Neuron (in vitro differentiated cells): Measurements from ENCODE around the gene GNE.
"Not testable (repeated sequence)": the region's sequence is repeated elsewhere in the genome, so short reads cannot be mapped to it uniquely, and the experiment has no call there.

Experiments used
- H2AFZ ChIP-seq: one replicate; pipeline ENCODE4 v1.6.1; 2013; ENCODE audit warnings: low read depth, mild to moderate bottlenecking, inconsistent platforms, low read length, moderate library complexity
- H3K27me3 ChIP-seq: one replicate; pipeline ENCODE4 v1.6.1; 2013; ENCODE audit warnings: low read length; ENCODE audit not compliant: insufficient read depth
- H3K36me3 ChIP-seq: one replicate; pipeline ENCODE4 v1.6.1; 2013; ENCODE audit warnings: low read length; ENCODE audit not compliant: insufficient read depth
- H3K4me1 ChIP-seq: one replicate; pipeline ENCODE4 v1.6.1; 2013; ENCODE audit warnings: low read length; ENCODE audit not compliant: insufficient read depth
- H3K4me3 ChIP-seq: 2 replicates; pipeline ENCODE4 v1.5.1; 2013; ENCODE audit warnings: mild to moderate bottlenecking, low read length, moderate library complexity
- H3K9me3 ChIP-seq: one replicate; pipeline ENCODE4 v1.6.1; 2013; ENCODE audit warnings: low read length

GNE gene

GRCh38 chr9:36191290-36191645 lies 67.0 kb downstream of the GNE start:
- H3K4me1 ChIP-seq, result peaks cover 23% of the 10 kb centered on the region
- H3K4me3 ChIP-seq, result peak overlapping the region; percentile 63
- no peak overlapping the region for H2AFZ ChIP-seq
- H3K27me3 ChIP-seq, result no peaks in the 10 kb centered on the region
- peaks cover 9% of the 10 kb centered on the region for H3K36me3 ChIP-seq
- H3K9me3 ChIP-seq, result no peaks in the 10 kb centered on the region

GRCh38 chr9:36190388-36191289 lies 67.6 kb downstream of the GNE start, which contains the start of gene CLTA:
Gene CLTA (plus strand): TSS chr9:36190921. CDS start chr9:36191057, 136 bp downstream.
- Histone ChIP-seq H3K4me1 (peaks cover 23% of the 10 kb centered on the region), H3K27me3 (no peaks in the 10 kb centered on the region), H3K36me3 (peaks cover 9% of the 10 kb centered on the region), H3K9me3 (no peaks in the 10 kb centered on the region), H3K4me3 (peak within 1 kb of the TSS; percentile 63), H2AFZ (peak within 1 kb of the TSS; percentile 86)

- no peaks in the 10 kb centered on the region for H3K27me3 ChIP-seq
- peak overlapping the region; percentile 86 for H2AFZ ChIP-seq
- peaks cover 9% of the 10 kb centered on the region for H3K36me3 ChIP-seq
- H3K4me3 ChIP-seq, result peak overlapping the region; percentile 63
- H3K4me1 ChIP-seq, result peaks cover 23% of the 10 kb centered on the region
- H3K9me3 ChIP-seq, result no peaks in the 10 kb centered on the region
These were observed 68.3 kb downstream of the GNE start for GRCh38 chr9:36189976-36190375.

GRCh38 chr9:36188212-36188611 lies 70.0 kb downstream of the GNE start:
- H2AFZ ChIP-seq, result no peak overlapping the region
- H3K36me3 ChIP-seq, result no peaks in the 10 kb centered on the region
- peaks cover 23% of the 10 kb centered on the region for H3K4me1 ChIP-seq
- no peak overlapping the region for H3K4me3 ChIP-seq
- no peaks in the 10 kb centered on the region for H3K27me3 ChIP-seq
- H3K9me3 ChIP-seq, result no peaks in the 10 kb centered on the region

GRCh38 chr9:36187414-36187813 lies 70.8 kb downstream of the GNE start:
- no peak overlapping the region for H3K4me3 ChIP-seq
- H2AFZ ChIP-seq, result no peak overlapping the region
- no peaks in the 10 kb centered on the region for H3K36me3 ChIP-seq
- H3K9me3 ChIP-seq, result no peaks in the 10 kb centered on the region
- H3K27me3 ChIP-seq, result no peaks in the 10 kb centered on the region
- H3K4me1 ChIP-seq, result peaks cover 15% of the 10 kb centered on the region

- H3K4me1 ChIP-seq, H2AFZ ChIP-seq, H3K27me3 ChIP-seq, H3K9me3 ChIP-seq, H3K4me3 ChIP-seq, H3K36me3 ChIP-seq: not testable (repeated sequence)
These were observed 78.0 kb downstream of the GNE start for GRCh38 chr9:36180243-36180642.

- Histone ChIP-seq H3K4me1 (no peaks in the 10 kb centered on the region), H3K36me3 (no peaks in the 10 kb centered on the region), H3K9me3 (no peaks in the 10 kb centered on the region), H3K27me3 (no peaks in the 10 kb centered on the region), H3K4me3 (no peak overlapping the region), H2AFZ (no peak overlapping the region)
These were observed 80.7 kb downstream of the GNE start for GRCh38 chr9:36177571-36177970.

- not testable (repeated sequence) for H2AFZ ChIP-seq, H3K4me1 ChIP-seq, H3K4me3 ChIP-seq, H3K27me3 ChIP-seq, H3K36me3 ChIP-seq, H3K9me3 ChIP-seq
These were observed 81.8 kb downstream of the GNE start for GRCh38 chr9:36176496-36176895.

- H3K36me3 ChIP-seq, H3K9me3 ChIP-seq, H3K4me1 ChIP-seq: not testable (repeated sequence)
These were observed 83.0 kb downstream of the GNE start for GRCh38 chr9:36175209-36175608.

GRCh38 chr9:36174731-36175130 lies 83.5 kb downstream of the GNE start:
- Histone ChIP-seq H2AFZ (no peak overlapping the region), H3K27me3 (peaks cover 5% of the 10 kb centered on the region), H3K4me1 (no peaks in the 10 kb centered on the region), H3K36me3 (no peaks in the 10 kb centered on the region), H3K9me3 (peaks cover 1% of the 10 kb centered on the region), H3K4me3 (no peak overlapping the region)

More at GRCh38 chr9:36175209-36175608, 83.0 kb downstream of the GNE start:
- not testable (repeated sequence) for H3K4me3 ChIP-seq, H3K27me3 ChIP-seq, H2AFZ ChIP-seq

GRCh38 chr9:36174271-36174670 lies 84.0 kb downstream of the GNE start:
- Histone ChIP-seq H3K9me3 (peaks cover 2% of the 10 kb centered on the region), H3K4me1 (no peaks in the 10 kb centered on the region), H3K36me3 (no peaks in the 10 kb centered on the region), H2AFZ (no peak overlapping the region), H3K4me3 (no peak overlapping the region), H3K27me3 (peaks cover 6% of the 10 kb centered on the region)

- Histone ChIP-seq H2AFZ (no peak overlapping the region), H3K36me3 (no peaks in the 10 kb centered on the region), H3K4me1 (no peaks in the 10 kb centered on the region), H3K27me3 (peaks cover 6% of the 10 kb centered on the region), H3K4me3 (no peak overlapping the region), H3K9me3 (peaks cover 2% of the 10 kb centered on the region)
These were observed 84.4 kb downstream of the GNE start for GRCh38 chr9:36173861-36174260.

- no peaks in the 10 kb centered on the region for H3K36me3 ChIP-seq
- peaks cover 2% of the 10 kb centered on the region for H3K9me3 ChIP-seq
- H3K4me1 ChIP-seq, result no peaks in the 10 kb centered on the region
These were observed 87.7 kb downstream of the GNE start for GRCh38 chr9:36170531-36170930.

GRCh38 chr9:36169708-36170107 lies 88.5 kb downstream of the GNE start:
- Histone ChIP-seq H3K4me3 (no peak overlapping the region), H3K9me3 (peaks cover 2% of the 10 kb centered on the region), H3K4me1 (no peaks in the 10 kb centered on the region), H3K36me3 (no peaks in the 10 kb centered on the region), H2AFZ (no peak overlapping the region), H3K27me3 (peaks cover 6% of the 10 kb centered on the region)

More at GRCh38 chr9:36170531-36170930, 87.7 kb downstream of the GNE start:
- Histone ChIP-seq H2AFZ (no peak overlapping the region), H3K4me3 (no peak overlapping the region), H3K27me3 (peaks cover 6% of the 10 kb centered on the region)
